GM12878 (cell line): ENCODE measurements around the gene JAML. TPM values are rescaled to one million over a fixed set of nuclear protein-coding genes. Genes with fewer than 3 reads are reported as not detected.
A peak's percentile ranks its signal among the peaks of the same experiment; 100 is the strongest.

Source experiments
- ATAC-seq: fragments of 200-7000 bp; cut with Tn5 transposase; 3 replicates; pipeline ENCODE4 v1.9.1; 2020; ENCODE audit warnings: mild to moderate bottlenecking, moderate library complexity
- BruUV-seq: library from RNA; stranded (reverse); fragments of 400-500 nt; replicated peaks from 2 replicates; lab custom pipeline; 2021; lab: Mats Ljungman, UMichigan
- CTCF ChIA-PET: fragments of 300-600 bp; sonication (Branson Sonifier 250); formaldehyde crosslinking; extraction: SDS; loops from one replicate; lab custom pipeline; 2021; ENCODE audit warnings: inconsistent platforms; lab: Yijun Ruan, JAX
- POLR2A ChIA-PET: fragments of 350-600 bp; formaldehyde crosslinking; extraction: SDS; loops from one replicate; lab custom pipeline; 2021; ENCODE audit warnings: inconsistent platforms; lab: Charles Lee
- RAD21 ChIA-PET: fragments of 300-600 bp; sonication (Branson Sonifier 250); formaldehyde crosslinking; loops from one replicate; lab custom pipeline; 2023; ENCODE audit warnings: antibody characterized with exemption; ENCODE audit not compliant: unreplicated experiment; lab: Charles Lee
- SMC1A ChIA-PET: fragments of 300-600 bp; sonication (Branson Sonifier 250); formaldehyde crosslinking; loops from one replicate; lab custom pipeline; 2023; ENCODE audit not compliant: unreplicated experiment, uncharacterized antibody; lab: Charles Lee
- DNase-seq: peaks from one replicate; pipeline ENCODE4 v3.0.0-alpha.2; 2011; ENCODE audit warnings: low read depth, low spot score
- FAIRE-seq: peaks from 3 replicates; lab custom pipeline; 2011; peaks lifted over from hg19 to GRCh38; lab: Jason Lieb, UNC
- H2AFZ ChIP-seq: 2 replicates; pipeline ENCODE4 v1.6.0; 2011; ENCODE audit warnings: low read depth, low read length, control low read depth; ENCODE audit not compliant: control insufficient read depth
- H3K27ac ChIP-seq: 2 replicates; pipeline ENCODE4 v1.5.1; 2011; ENCODE audit warnings: control low read depth; ENCODE audit not compliant: control insufficient read depth, insufficient read depth
- H3K27me3 ChIP-seq, 2 experiments: replicated peaks in 1 of 2; 2 replicates each; pipeline versions ENCODE4 v1.6.0 to v1.6.1; 2011; ENCODE audit warnings: low read length in 1 of 2; ENCODE audit not compliant: control insufficient read depth in 2 of 2, insufficient read depth in 2 of 2
- H3K36me3 ChIP-seq, 2 experiments: 2 replicates each; pipeline ENCODE4 v1.5.1; 2011; ENCODE audit warnings: low read length in 1 of 2; ENCODE audit not compliant: control insufficient read depth in 2 of 2, insufficient read depth in 2 of 2
- H3K4me1 ChIP-seq: 2 replicates; pipeline ENCODE4 v1.6.1; 2011; ENCODE audit warnings: mild to moderate bottlenecking, low read length, moderate library complexity, mixed read lengths; ENCODE audit not compliant: control insufficient read depth, insufficient read depth
- H3K4me2 ChIP-seq: 2 replicates; pipeline ENCODE4 v1.6.0; 2011; ENCODE audit warnings: control low read depth; ENCODE audit not compliant: control insufficient read depth, insufficient read depth
- H3K4me3 ChIP-seq: fragments of 200-600 bp; sonication (generic); 2 replicates; pipeline ENCODE4 v1.5.1; 2016
- H3K79me2 ChIP-seq: 2 replicates; pipeline ENCODE4 v1.6.0; 2011; ENCODE audit warnings: low read length; ENCODE audit not compliant: control insufficient read depth, insufficient read depth
- H3K9ac ChIP-seq: 2 replicates; pipeline ENCODE4 v1.8.0; 2011; ENCODE audit warnings: low read length, control low read depth, mixed read lengths; ENCODE audit not compliant: control insufficient read depth, insufficient read depth
- H3K9me3 ChIP-seq: replicated peaks from 3 replicates; pipeline ENCODE4 v1.5.1; 2011; ENCODE audit warnings: mild to moderate bottlenecking, low read length; ENCODE audit not compliant: control insufficient read depth, insufficient read depth
- H4K20me1 ChIP-seq: 2 replicates; pipeline ENCODE4 v1.6.0; 2011; ENCODE audit not compliant: control insufficient read depth, insufficient read depth
- RAD51 ChIP-seq: fragments of 450-650 bp; IDR thresholded peaks from 2 replicates; pipeline ENCODE4 v1.6.1; 2016; ENCODE audit warnings: moderate library complexity, mild to moderate bottlenecking, inconsistent platforms
- WGBS: methylation state at CpG from one replicate; pipeline ENCODE4 v1.1.6; 2016; ENCODE audit warnings: low lambda C conversion rate; ENCODE audit not compliant: insufficient replicate concordance, insufficient coverage; ENCODE audit errors: missing lambda C conversion rate; 5-methylcytosine and 5-hydroxymethylcytosine counted together
- in situ Hi-C: fragments of 300-500 bp; cut with MboI; formaldehyde crosslinking; loops from 9 replicates; pipeline ENCODE4 v1.14.3; 2018; ENCODE audit warnings: mixed read lengths
- intact Hi-C: fragments of 100-400 bp; cut with micrococcal nuclease; formaldehyde crosslinking; loops from one replicate; pipeline ENCODE4 v1.14.2; 2022; ENCODE audit not compliant: unreplicated experiment
- polyA plus RNA-seq, 11 experiments: library from polyadenylated mRNA; depleted of rRNA in 4 of 11; unstranded in 6 of 11; stranded (reverse) in 5 of 11; fragments of >200 nt; fragmentation: Nextera tagmentation in 4 of 11; fragmentation: Illumina TruSeq in 1 of 11; extraction: Ambion mirVana in 4 of 11; extraction: Trizol in 1 of 11; gene quantifications; 1 replicate in 1 of 11; 2 replicates in 10 of 11; pipeline versions ENCODE4 v1.2.1 to v1.2.3, GENCODE V29; 2011 to 2016; ENCODE audit warnings: inconsistent platforms in 2 of 11, missing spikeins in 2 of 11, low read depth in 1 of 11
- total RNA-seq, 4 experiments: library from RNA; depleted of rRNA in 3 of 4; stranded (reverse); fragments of >200 nt in 3 of 4; fragmentation: Illumina TruSeq in 1 of 4; extraction: Trizol in 1 of 4; gene quantifications; 2 replicates each; pipeline versions ENCODE4 v1.2.1 to v1.2.3, GENCODE V29; 2013 to 2021
- TF ChIP-seq, protein P1 (sequence below): fragments of 150-350 bp; IDR thresholded peaks from 2 replicates; pipeline ENCODE4 v1.6.1; 2016; ENCODE audit warnings: low read depth, low read length

JAML gene
- total and polyA plus RNA-seq, 10 of the 15 experiments (the other 5 are each of a cell fraction or from before 2014, with no cell fraction given): 0.60 to 8.1 (median 3.5) TPM

- SMC1A ChIA-PET: interaction anchor here (0.9 to 4.6 kb wide), 8 partner anchors 8 to 68 kb away, joined by 3 to 80 read pairs (median 4); partner anchors contain the start of gene MPZL3
- Histone ChIP-seq H3K4me1 (peaks cover 25% of the 10 kb centered on the region), H3K27ac (no peak overlapping the region), H3K9ac (no peak overlapping the region), H3K4me2 (no peak overlapping the region), H3K36me3 (no peaks in the 10 kb centered on the region), H3K4me3 (no peak overlapping the region), H3K9me3 (peaks cover 1% of the 10 kb centered on the region; the same call in 1 of the 3 replicates), H2AFZ (no peak overlapping the region), H4K20me1 (no peaks in the 10 kb centered on the region), H3K27me3 (no peaks in the 10 kb centered on the region), H3K79me2 (no peaks in the 10 kb centered on the region)
- WGBS: 63% methylated on average over 6 of the region's 6 CpGs
- ATAC-seq (no peak), DNase-seq (no peak), FAIRE-seq (no peak)
- RAD21 ChIA-PET: interaction anchor here (0.9 to 4.0 kb wide), 6 partner anchors 9 to 72 kb away, joined by 4 to 43 read pairs (median 4); no protein-coding TSS in a partner anchor
- CTCF ChIA-PET: interaction anchor here (0.9 to 4.4 kb wide), 5 partner anchors 11 to 35 kb away, joined by 3 to 28 read pairs (median 4); no protein-coding TSS in a partner anchor
- BruUV-seq: no TSS peak
- in situ Hi-C loops: no loop called here
- TF ChIP-seq RAD51: peak; percentile 45; the same call in 1 of the 2 replicates
- TF ChIP-seq, protein P1, sequence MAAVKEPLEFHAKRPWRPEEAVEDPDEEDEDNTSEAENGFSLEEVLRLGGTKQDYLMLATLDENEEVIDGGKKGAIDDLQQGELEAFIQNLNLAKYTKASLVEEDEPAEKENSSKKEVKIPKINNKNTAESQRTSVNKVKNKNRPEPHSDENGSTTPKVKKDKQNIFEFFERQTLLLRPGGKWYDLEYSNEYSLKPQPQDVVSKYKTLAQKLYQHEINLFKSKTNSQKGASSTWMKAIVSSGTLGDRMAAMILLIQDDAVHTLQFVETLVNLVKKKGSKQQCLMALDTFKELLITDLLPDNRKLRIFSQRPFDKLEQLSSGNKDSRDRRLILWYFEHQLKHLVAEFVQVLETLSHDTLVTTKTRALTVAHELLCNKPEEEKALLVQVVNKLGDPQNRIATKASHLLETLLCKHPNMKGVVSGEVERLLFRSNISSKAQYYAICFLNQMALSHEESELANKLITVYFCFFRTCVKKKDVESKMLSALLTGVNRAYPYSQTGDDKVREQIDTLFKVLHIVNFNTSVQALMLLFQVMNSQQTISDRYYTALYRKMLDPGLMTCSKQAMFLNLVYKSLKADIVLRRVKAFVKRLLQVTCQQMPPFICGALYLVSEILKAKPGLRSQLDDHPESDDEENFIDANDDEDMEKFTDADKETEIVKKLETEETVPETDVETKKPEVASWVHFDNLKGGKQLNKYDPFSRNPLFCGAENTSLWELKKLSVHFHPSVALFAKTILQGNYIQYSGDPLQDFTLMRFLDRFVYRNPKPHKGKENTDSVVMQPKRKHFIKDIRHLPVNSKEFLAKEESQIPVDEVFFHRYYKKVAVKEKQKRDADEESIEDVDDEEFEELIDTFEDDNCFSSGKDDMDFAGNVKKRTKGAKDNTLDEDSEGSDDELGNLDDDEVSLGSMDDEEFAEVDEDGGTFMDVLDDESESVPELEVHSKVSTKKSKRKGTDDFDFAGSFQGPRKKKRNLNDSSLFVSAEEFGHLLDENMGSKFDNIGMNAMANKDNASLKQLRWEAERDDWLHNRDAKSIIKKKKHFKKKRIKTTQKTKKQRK: no peak
- POLR2A ChIA-PET: interaction anchor here (2.0 kb wide), 1 partner anchor 9 kb away, joined by 14 read pairs; no protein-coding TSS in a partner anchor
- intact Hi-C loops: no loop called here
Observed at GRCh38 chr11:118223992-118224391, 819 bp downstream of the JAML start.
